Measurements from ENCODE around the gene LLGL1. TPM values are rescaled to one million over a fixed set of nuclear protein-coding genes. Genes with fewer than 3 reads are reported as not detected.

The LLGL1 gene
- total RNA-seq, result 10 to 100 TPM; 66.3 to 69.3 TPM
- 106 TPM for polyA plus RNA-seq (2013, experiment 1 of 2)
- polyA plus RNA-seq (2013, experiment 2 of 2), result 99.6 TPM
- long read RNA-seq, experiment 1, full-length matches to known transcripts, result 1 of 19 reads
- long read RNA-seq, experiment 1, partial matches to known transcripts, result 4 of 19 reads
- long read RNA-seq, experiment 1, other reads (novel, unspliced or antisense), result 14 of 19 reads
- long read RNA-seq, experiment 2, result 0 reads
- long read RNA-seq, experiment 3, full-length matches to known transcripts, result 6 of 9 reads
- long read RNA-seq, experiment 3, partial matches to known transcripts, result 1 of 9 reads
- long read RNA-seq, experiment 3, other reads (novel, unspliced or antisense), result 2 of 9 reads
- long read RNA-seq, experiment 4, result 0 reads

DNA sequence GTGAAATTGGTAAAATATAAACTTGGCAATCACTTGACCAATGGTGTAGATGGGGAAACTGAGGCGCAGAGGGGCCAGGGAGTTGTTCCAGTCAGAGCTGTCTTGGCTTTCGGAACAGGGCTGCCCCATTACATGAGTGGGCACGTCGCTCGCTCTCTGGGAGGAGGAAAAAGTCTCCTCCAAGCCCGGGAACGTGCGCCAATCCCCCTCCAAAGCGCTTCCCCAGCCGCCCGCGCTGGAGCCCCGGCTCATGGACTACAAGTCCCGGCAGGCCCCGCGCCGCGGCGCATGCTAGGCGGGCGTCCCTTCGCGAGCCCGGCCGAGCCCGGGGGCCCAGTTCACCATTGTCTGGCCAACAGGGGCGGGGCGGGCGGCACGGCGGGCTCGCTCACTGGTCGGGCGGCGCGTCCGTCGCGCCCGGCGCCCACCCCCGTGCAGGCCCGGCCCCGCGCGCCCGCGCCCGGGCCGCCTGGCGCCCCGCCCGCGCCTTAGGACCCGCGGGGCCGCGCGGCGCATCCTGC is at the start of gene LLGL1:
LLGL1 (plus strand) TSS at position 515 of the 521 bp plus-strand sequence. CDS start 48 bp downstream, outside the sequence.
- H3K4me3 Mint-ChIP-seq, result peak within 1 kb of the TSS; percentile 95
- Histone ChIP-seq H3K36me3 (ENCODE audit: control insufficient read depth, insufficient read depth, low read length) (no peaks in the 10 kb centered on the region), H3K27ac (ENCODE audit: low read depth, low read length) (peak within 1 kb of the TSS; percentile 97), H3K27me3 (ENCODE audit: control insufficient read depth, insufficient read depth, low read length, poor library complexity, severe bottlenecking) (no peaks in the 10 kb centered on the region), H3K9ac (ENCODE audit: extremely low read depth, low read length, poor library complexity, severe bottlenecking) (peak within 1 kb of the TSS; percentile 74), H3K4me3 (ENCODE audit: low read length) (peak within 1 kb of the TSS; percentile 97), H3K4me1 (ENCODE audit: control insufficient read depth, insufficient read depth, low read length) (peaks cover 5% of the 10 kb centered on the region), H3K9me3 (ENCODE audit: control insufficient read depth, low read length) (no peaks in the 10 kb centered on the region)
- no peaks in the 10 kb centered on the region for H3K9me3 Mint-ChIP-seq
- H3K4me1 Mint-ChIP-seq, result peaks cover 22% of the 10 kb centered on the region
- DNase-seq, result peak; percentile 100
- H3K27me3 Mint-ChIP-seq (ENCODE audit: insufficient read depth), result no peaks in the 10 kb centered on the region
- TF ChIP-seq, protein P1, sequence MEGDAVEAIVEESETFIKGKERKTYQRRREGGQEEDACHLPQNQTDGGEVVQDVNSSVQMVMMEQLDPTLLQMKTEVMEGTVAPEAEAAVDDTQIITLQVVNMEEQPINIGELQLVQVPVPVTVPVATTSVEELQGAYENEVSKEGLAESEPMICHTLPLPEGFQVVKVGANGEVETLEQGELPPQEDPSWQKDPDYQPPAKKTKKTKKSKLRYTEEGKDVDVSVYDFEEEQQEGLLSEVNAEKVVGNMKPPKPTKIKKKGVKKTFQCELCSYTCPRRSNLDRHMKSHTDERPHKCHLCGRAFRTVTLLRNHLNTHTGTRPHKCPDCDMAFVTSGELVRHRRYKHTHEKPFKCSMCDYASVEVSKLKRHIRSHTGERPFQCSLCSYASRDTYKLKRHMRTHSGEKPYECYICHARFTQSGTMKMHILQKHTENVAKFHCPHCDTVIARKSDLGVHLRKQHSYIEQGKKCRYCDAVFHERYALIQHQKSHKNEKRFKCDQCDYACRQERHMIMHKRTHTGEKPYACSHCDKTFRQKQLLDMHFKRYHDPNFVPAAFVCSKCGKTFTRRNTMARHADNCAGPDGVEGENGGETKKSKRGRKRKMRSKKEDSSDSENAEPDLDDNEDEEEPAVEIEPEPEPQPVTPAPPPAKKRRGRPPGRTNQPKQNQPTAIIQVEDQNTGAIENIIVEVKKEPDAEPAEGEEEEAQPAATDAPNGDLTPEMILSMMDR (conservative IDR thresholded peaks at IDR 0.05), result no peak
- peak within 1 kb of the TSS; percentile 98 for H3K27ac Mint-ChIP-seq
- 0 to 1% methylated on average over 19 to 60 of the region's 60 CpGs for whole genome bisulfite sequencing, 2 experiments (ENCODE audit: insufficient coverage in 1 of 2, insufficient read length in 1 of 2)
- H3K36me3 Mint-ChIP-seq (ENCODE audit: low read depth), result no peaks in the 10 kb centered on the region

DNA sequence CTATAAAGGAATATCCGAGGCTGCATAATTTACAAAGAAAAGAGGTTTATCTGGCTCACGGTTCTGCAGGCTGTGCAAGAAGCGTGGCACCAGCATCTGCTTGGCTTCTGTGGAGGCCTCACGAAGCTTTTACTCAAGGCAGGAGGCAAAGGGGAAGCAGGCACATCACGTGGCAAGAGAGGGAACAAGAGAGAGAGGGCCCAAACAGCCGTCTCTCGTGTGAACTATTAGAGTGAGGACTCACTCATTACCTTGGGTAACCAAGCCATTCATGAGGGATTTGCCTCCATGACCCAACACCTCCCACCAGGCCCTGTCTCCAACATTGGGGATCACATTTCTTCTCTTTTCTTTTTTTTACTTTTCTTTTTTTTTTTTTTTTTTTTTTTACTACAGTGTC is 49.3 kb upstream of the LLGL1 start:
- TF ChIP-seq, protein P1 (conservative IDR thresholded peaks at IDR 0.05), result no peak

DNA sequence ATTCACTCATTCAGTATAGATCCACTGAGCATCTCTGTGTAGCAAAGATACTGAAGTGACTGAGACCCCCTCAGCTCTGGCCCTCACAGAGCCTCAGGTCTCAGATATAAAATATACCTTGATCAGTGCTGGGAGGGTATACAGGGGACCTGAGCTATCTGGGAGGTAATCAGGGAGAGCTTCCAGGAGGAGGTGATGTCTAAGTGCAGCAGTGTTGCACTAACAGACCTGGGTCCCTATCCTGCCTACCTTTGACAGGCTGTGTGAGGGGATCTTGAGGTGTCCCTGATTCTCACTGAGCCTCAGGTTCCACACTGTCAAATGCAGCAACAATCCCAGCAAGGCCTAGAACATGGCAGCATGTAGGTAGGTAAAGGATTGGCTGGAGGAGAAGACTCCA is 48.3 kb upstream of the LLGL1 start:
- no peak for DNase-seq
- Mint-ChIP-seq H3K36me3 (ENCODE audit: low read depth) (no peaks in the 10 kb centered on the region), H3K4me1 (peaks cover 10% of the 10 kb centered on the region), H3K4me3 (no peak overlapping the region), H3K27ac (no peak overlapping the region), H3K9me3 (no peaks in the 10 kb centered on the region), H3K27me3 (ENCODE audit: insufficient read depth) (no peaks in the 10 kb centered on the region)
- Histone ChIP-seq H3K36me3 (ENCODE audit: control insufficient read depth, insufficient read depth, low read length) (no peaks in the 10 kb centered on the region), H3K27ac (ENCODE audit: low read depth, low read length) (peak overlapping the region; percentile 39), H3K4me3 (ENCODE audit: low read length) (no peak overlapping the region), H3K9ac (ENCODE audit: extremely low read depth, low read length, poor library complexity, severe bottlenecking) (no peak overlapping the region), H3K27me3 (ENCODE audit: control insufficient read depth, insufficient read depth, low read length, poor library complexity, severe bottlenecking) (no peaks in the 10 kb centered on the region), H3K9me3 (ENCODE audit: control insufficient read depth, low read length) (no peaks in the 10 kb centered on the region), H3K4me1 (ENCODE audit: control insufficient read depth, insufficient read depth, low read length) (peaks cover 5% of the 10 kb centered on the region)
- TF ChIP-seq, protein P1 (conservative IDR thresholded peaks at IDR 0.05), result no peak

More for the DNA sequence above, 49.3 kb upstream of the LLGL1 start:
- no peak overlapping the region for H3K4me3 ChIP-seq (ENCODE audit: low read length)
- H3K27me3 Mint-ChIP-seq (ENCODE audit: insufficient read depth), result peaks cover 1% of the 10 kb centered on the region
- H3K27ac ChIP-seq (ENCODE audit: low read depth, low read length), result no peak overlapping the region
- H3K27me3 ChIP-seq (ENCODE audit: control insufficient read depth, insufficient read depth, low read length, poor library complexity, severe bottlenecking), result no peaks in the 10 kb centered on the region
- H3K9me3 Mint-ChIP-seq, result no peaks in the 10 kb centered on the region
- 80 to 90% methylated on average over 6 to 7 of the region's 7 CpGs for WGBS, 2 experiments (ENCODE audit: insufficient coverage in 1 of 2, insufficient read length in 1 of 2)
- peaks cover 10% of the 10 kb centered on the region for H3K4me1 Mint-ChIP-seq
- no peaks in the 10 kb centered on the region for H3K9me3 ChIP-seq (ENCODE audit: control insufficient read depth, low read length)
- H3K4me3 Mint-ChIP-seq, result no peak overlapping the region
- H3K9ac ChIP-seq (ENCODE audit: extremely low read depth, low read length, poor library complexity, severe bottlenecking), result no peak overlapping the region
- H3K36me3 ChIP-seq (ENCODE audit: control insufficient read depth, insufficient read depth, low read length), result no peaks in the 10 kb centered on the region
- H3K4me1 ChIP-seq (ENCODE audit: control insufficient read depth, insufficient read depth, low read length), result peaks cover 5% of the 10 kb centered on the region
- no peak overlapping the region for H3K27ac Mint-ChIP-seq
- no peak for DNase-seq
- H3K36me3 Mint-ChIP-seq (ENCODE audit: low read depth), result no peaks in the 10 kb centered on the region

Data from endodermal cell (in vitro differentiated cells).